TTC549 (cell line): ENCODE results near the gene LANCL3.
"Not testable (repeated sequence)": the region's sequence is repeated elsewhere in the genome, so short reads cannot be mapped to it uniquely, and the experiment has no call there.

Experiments
- FAIRE-seq: peaks from 2 replicates; lab custom pipeline; 2012; peaks lifted over from hg19 to GRCh38; lab: Jason Lieb, UNC

LANCL3 gene

GRCh38 chrX:37627602-37628001 is 56.1 kb downstream of the LANCL3 start:
- no peak for FAIRE-seq

- FAIRE-seq = no peak
Measured at GRCh38 chrX:37638047-37638446, 66.6 kb downstream of the LANCL3 start.

- no peak for FAIRE-seq
Measured at GRCh38 chrX:37640142-37640541, 68.7 kb downstream of the LANCL3 start.

- FAIRE-seq = no peak
Measured at GRCh38 chrX:37641859-37642258, 70.4 kb downstream of the LANCL3 start.

- no peak for FAIRE-seq
Measured at GRCh38 chrX:37644381-37645305, 73.2 kb downstream of the LANCL3 start.

GRCh38 chrX:37646254-37646653 is 74.8 kb downstream of the LANCL3 start:
- no peak for FAIRE-seq

- FAIRE-seq = not testable (repeated sequence)
Measured at GRCh38 chrX:37650879-37651278, 79.4 kb downstream of the LANCL3 start.

- FAIRE-seq = no peak
Measured at GRCh38 chrX:37651921-37652452, 80.5 kb downstream of the LANCL3 start.

GRCh38 chrX:37652589-37653231 is 81.2 kb downstream of the LANCL3 start:
- no peak for FAIRE-seq

GRCh38 chrX:37653397-37654085 is 82.1 kb downstream of the LANCL3 start:
- no peak for FAIRE-seq

GRCh38 chrX:37658343-37659030 is 87.0 kb downstream of the LANCL3 start:
- FAIRE-seq = no peak

- no peak for FAIRE-seq
Measured at GRCh38 chrX:37659047-37659446, 87.6 kb downstream of the LANCL3 start.

- FAIRE-seq = no peak
Measured at GRCh38 chrX:37662181-37662580, 90.7 kb downstream of the LANCL3 start.

- no peak for FAIRE-seq
Measured at GRCh38 chrX:37666516-37666915, 95.1 kb downstream of the LANCL3 start.

GRCh38 chrX:37667141-37667540 is 95.7 kb downstream of the LANCL3 start:
- FAIRE-seq = no peak

- no peak for FAIRE-seq
Measured at GRCh38 chrX:37672563-37672962, 101.1 kb downstream of the LANCL3 start.

GRCh38 chrX:37676811-37677210 is 105.3 kb downstream of the LANCL3 start:
- no peak for FAIRE-seq

- FAIRE-seq = no peak
Measured at GRCh38 chrX:37677243-37677642, 105.8 kb downstream of the LANCL3 start.

GRCh38 chrX:37677765-37678164 is 106.3 kb downstream of the LANCL3 start:
- FAIRE-seq = no peak

- FAIRE-seq = no peak
Measured at GRCh38 chrX:37678574-37678973, 107.1 kb downstream of the LANCL3 start.

GRCh38 chrX:37679230-37679629 is 107.8 kb downstream of the LANCL3 start:
- no peak for FAIRE-seq

GRCh38 chrX:37679888-37680287 is 108.4 kb downstream of the LANCL3 start:
- no peak for FAIRE-seq
